Chondrocyte (in vitro differentiated cells): ENCODE data around the gene TJP2. TPM values are rescaled to one million over a fixed set of nuclear protein-coding genes. Genes with fewer than 3 reads are reported as not detected.

Experiments used
- DNase-seq: peaks from one replicate; pipeline ENCODE4 v3.0.0; 2021; ENCODE audit warnings: mixed read lengths, low spot score
- H3K27ac Mint-ChIP-seq: one replicate; pipeline ENCODE4 v1.8.0; 2021; ENCODE audit warnings: mild to moderate bottlenecking, moderate library complexity, mixed read lengths; ENCODE audit not compliant: unreplicated experiment
- H3K27me3 Mint-ChIP-seq: 2 replicates; pipeline ENCODE4 v1.8.0; 2021; ENCODE audit warnings: low read depth, mixed read lengths
- H3K36me3 Mint-ChIP-seq: 2 replicates; pipeline ENCODE4 v1.8.0; 2021; ENCODE audit warnings: low read depth, mixed read lengths
- H3K4me1 Mint-ChIP-seq: 2 replicates; pipeline ENCODE4 v1.8.0; 2021; ENCODE audit warnings: low read depth, mild to moderate bottlenecking, mixed read lengths
- H3K4me3 Mint-ChIP-seq: one replicate; pipeline ENCODE4 v1.8.0; 2021; ENCODE audit warnings: mild to moderate bottlenecking, moderate library complexity, mixed read lengths; ENCODE audit not compliant: unreplicated experiment
- H3K9me3 Mint-ChIP-seq: 2 replicates; pipeline ENCODE4 v1.8.0; 2021; ENCODE audit warnings: low read depth, mixed read lengths
- CTCF ChIP-seq: fragments of 200-600 bp; sonication (generic); IDR thresholded peaks from 2 replicates; pipeline ENCODE4 v1.5.0; 2021; ENCODE audit warnings: antibody characterized with exemption, mild to moderate bottlenecking, moderate library complexity
- total RNA-seq: library from RNA; stranded (reverse); gene quantifications from 3 replicates; pipeline ENCODE4 v1.2.1, GENCODE V29; 2021

Gene TJP2
- total RNA-seq, 1 donor from 2014 or later, result 50.6 TPM

DNA sequence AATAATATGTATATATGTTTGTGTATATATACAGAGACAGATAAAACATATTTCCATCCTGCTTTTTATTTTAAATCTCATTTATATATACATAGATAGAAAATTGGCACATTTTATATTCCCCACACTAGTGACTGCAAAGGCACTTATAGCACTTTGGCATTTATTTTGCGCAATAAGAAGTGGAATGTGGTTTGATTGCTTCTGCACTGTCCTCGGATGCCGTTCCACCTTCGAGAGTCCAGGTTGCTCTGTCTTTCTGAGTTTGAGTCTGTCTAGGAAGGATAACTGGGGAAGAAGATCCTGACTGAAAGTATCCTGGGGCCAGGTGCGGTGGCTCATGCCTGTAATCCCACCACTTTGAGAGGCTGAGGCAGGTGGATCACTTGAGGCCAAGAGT lies 84.5 kb downstream of the TJP2 start:
- no peak for DNase-seq
- H3K27ac Mint-ChIP-seq, result no peak overlapping the region
- no peak for TF ChIP-seq CTCF
- peaks cover 12% of the 10 kb centered on the region for H3K36me3 Mint-ChIP-seq
- H3K9me3 Mint-ChIP-seq, result no peaks in the 10 kb centered on the region
- no peaks in the 10 kb centered on the region for H3K4me1 Mint-ChIP-seq
- no peak overlapping the region for H3K4me3 Mint-ChIP-seq
- no peaks in the 10 kb centered on the region for H3K27me3 Mint-ChIP-seq

DNA sequence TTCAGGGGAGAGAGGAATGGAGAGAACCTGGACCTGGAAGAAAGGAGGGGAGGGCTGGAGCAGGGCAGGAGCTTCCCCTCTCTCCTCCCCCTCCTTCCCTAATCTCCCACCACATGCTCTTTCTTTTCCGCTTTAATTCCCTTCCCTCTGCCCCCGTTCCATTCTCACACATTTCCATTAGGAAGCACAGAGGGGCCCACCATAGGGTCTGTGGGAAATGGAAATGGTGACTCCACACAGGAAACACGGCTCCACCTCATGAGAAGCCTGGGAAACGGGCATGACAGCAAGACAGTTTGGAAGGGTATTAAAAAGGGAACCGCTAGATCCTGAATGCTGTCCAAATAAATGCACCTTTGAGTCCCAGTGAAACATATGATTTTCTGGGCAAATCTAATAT lies 86.1 kb downstream of the TJP2 start:
- Mint-ChIP-seq H3K36me3 (peaks cover 7% of the 10 kb centered on the region), H3K9me3 (no peaks in the 10 kb centered on the region), H3K27ac (no peak overlapping the region), H3K4me3 (no peak overlapping the region), H3K27me3 (peaks cover 2% of the 10 kb centered on the region), H3K4me1 (no peaks in the 10 kb centered on the region)
- no peak for TF ChIP-seq CTCF
- no peak for DNase-seq

DNA sequence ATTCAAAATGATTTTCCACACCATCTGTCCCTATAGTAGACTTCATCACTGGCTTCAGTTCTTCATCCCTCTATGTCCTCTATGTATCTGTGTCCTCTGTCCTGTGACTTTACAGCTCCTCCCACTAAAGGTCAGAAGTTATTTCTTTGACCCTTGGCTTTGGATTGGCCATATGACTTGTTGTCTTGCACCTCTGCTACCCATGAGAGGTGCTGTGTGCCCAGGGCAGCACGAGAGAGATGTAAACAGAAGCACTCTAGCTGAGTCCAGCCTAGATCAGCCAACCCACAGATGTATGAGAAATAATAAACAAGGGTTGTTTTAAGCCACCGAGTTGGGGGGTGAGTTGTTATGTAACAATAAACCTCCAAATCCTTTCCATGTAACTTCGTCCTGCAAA lies 87.6 kb downstream of the TJP2 start:
- Mint-ChIP-seq H3K9me3 (no peaks in the 10 kb centered on the region), H3K27me3 (peaks cover 2% of the 10 kb centered on the region), H3K4me3 (no peak overlapping the region), H3K4me1 (no peaks in the 10 kb centered on the region), H3K36me3 (peaks cover 4% of the 10 kb centered on the region), H3K27ac (no peak overlapping the region)
- no peak for TF ChIP-seq CTCF
- DNase-seq, result no peak

- no peak for DNase-seq
- no peaks in the 10 kb centered on the region for H3K36me3 Mint-ChIP-seq
- H3K27ac Mint-ChIP-seq, result no peak overlapping the region
- no peak for TF ChIP-seq CTCF
- H3K4me1 Mint-ChIP-seq, result no peaks in the 10 kb centered on the region
- H3K9me3 Mint-ChIP-seq, result peaks cover 5% of the 10 kb centered on the region
- H3K27me3 Mint-ChIP-seq, result peaks cover 2% of the 10 kb centered on the region
- H3K4me3 Mint-ChIP-seq, result no peak overlapping the region
Measured at GRCh38 chr9:69264526-69264925, 90.4 kb downstream of the TJP2 start.

- Mint-ChIP-seq H3K27me3 (peaks cover 2% of the 10 kb centered on the region), H3K27ac (no peak overlapping the region), H3K36me3 (no peaks in the 10 kb centered on the region), H3K9me3 (peaks cover 5% of the 10 kb centered on the region), H3K4me3 (no peak overlapping the region), H3K4me1 (no peaks in the 10 kb centered on the region)
- no peak for DNase-seq
- TF ChIP-seq CTCF, result no peak
Measured at GRCh38 chr9:69265891-69266290, 91.8 kb downstream of the TJP2 start.
